Heart left ventricle (tissue), 16 donors: ENCODE results near the gene ARHGEF12. TPM values are rescaled to one million over a fixed set of nuclear protein-coding genes. Genes with fewer than 3 reads are reported as not detected.

ENCODE experiments used
- ATAC-seq, 4 donors: fragments of 200-7000 bp; cut with Tn5 transposase; one replicate each; pipeline ENCODE4 v1.9.1; 2020 to 2022; ENCODE audit warnings: moderate library complexity in 4 of 4, mild to moderate bottlenecking in 3 of 4, moderate number of reproducible peaks in 1 of 4
- DNase-seq, 5 donors: peaks; one replicate each; pipeline ENCODE4 v3.0.0-alpha.2; 2020
- H3K27ac ChIP-seq, 12 donors: fragments of 200-600 bp; sonication (generic) in 4 of 12; one replicate each; pipeline versions ENCODE4 v1.5.0 to v1.8.0; 2016 to 2022; ENCODE audit warnings: mild to moderate bottlenecking in 2 of 12
- H3K27me3 ChIP-seq, 9 donors: fragments of 200-600 bp; sonication (generic) in 2 of 9; one replicate each; pipeline versions ENCODE4 v1.5.1 to v1.8.0; 2016 to 2022; ENCODE audit warnings: mild to moderate bottlenecking in 3 of 9
- H3K36me3 ChIP-seq, 9 donors: fragments of 200-600 bp; sonication (generic) in 2 of 9; one replicate each; pipeline versions ENCODE4 v1.5.0 to v1.8.0; 2018 to 2022; ENCODE audit warnings: mild to moderate bottlenecking in 2 of 9
- H3K4me1 ChIP-seq, 12 donors: fragments of 200-600 bp; sonication (generic) in 4 of 12; one replicate each; pipeline versions ENCODE4 v1.5.0 to v1.8.0; 2016 to 2022; ENCODE audit warnings: mild to moderate bottlenecking in 3 of 12
- H3K4me3 ChIP-seq, 12 donors: fragments of 200-600 bp; sonication (generic) in 4 of 12; one replicate each; pipeline versions ENCODE4 v1.5.0 to v1.8.0; 2017 to 2022; ENCODE audit warnings: mild to moderate bottlenecking in 9 of 12, moderate library complexity in 4 of 12
- H3K9me3 ChIP-seq, 12 donors: fragments of 200-600 bp; sonication (generic) in 4 of 12; one replicate each; pipeline versions ENCODE4 v1.5.0 to v1.8.0; 2016 to 2022; ENCODE audit warnings: mild to moderate bottlenecking in 1 of 12
- CTCF ChIP-seq, 12 donors: fragments of 200-600 bp; sonication (generic) in 4 of 12; IDR thresholded peaks; one replicate each; pipeline versions ENCODE4 v1.5.0 to v1.8.0; 2018 to 2022; ENCODE audit warnings: antibody characterized with exemption in 12 of 12, mild to moderate bottlenecking in 5 of 12
- POLR2A ChIP-seq, 2 donors: fragments of 450-650 bp; IDR thresholded peaks; one replicate each; pipeline ENCODE4 v1.6.1; 2017; ENCODE audit warnings: antibody characterized with exemption in 2 of 2, mild to moderate bottlenecking in 2 of 2, moderate library complexity in 2 of 2
- WGBS, 4 donors: extraction: QIAGEN DNeasy Blood & Tissue Kit in 2 of 4; methylation state at CpG; one replicate each; pipeline versions ENCODE4 v1.1.5 to v1.1.7; 2013 to 2018; 5-methylcytosine and 5-hydroxymethylcytosine counted together
- intact Hi-C, 10 donors: fragments of 100-400 bp; cut with DNase I; formaldehyde crosslinking; loops; one replicate each; pipeline versions ENCODE4 v1.11.1 to v1.14.2; 2022
- polyA plus RNA-seq, 2 donors: library from polyadenylated mRNA; stranded (reverse); fragments of 200-250 nt; gene quantifications; one replicate each; pipeline ENCODE4 v1.2.3, GENCODE V29; 2013
- total RNA-seq, 9 donors: library from RNA; depleted of rRNA in 2 of 9; stranded (reverse); fragments of >200 nt in 2 of 9; fragmentation: NEBNext Ultra II Directional in 3 of 9; extraction: Animal tissue kit (Norgen Biotek cat#: 25700) in 3 of 9; gene quantifications; one replicate each; pipeline versions ENCODE4 v1.1.0 to v1.2.4, GENCODE V29; 2016 to 2023
- donor health status: ischemic (EF 13 %, LVEDD 7.1; RV severe dilation, severe dysfunction).
- donor health status: healthy with polysubstance abuse.
- donor health status: DM: no; HTN: yes; CAD: no.
- donor health status: DM: no; HTN: no; CAD: no.
- donor health status: ischemic (EF 25% LVEDD 6.9; RV normal size, moderate dysfunction).
- donor health status: ischemic (EF 25% LVEDD 5.7; RV mildly dilated, moderate dysfunction).
- donor health status: healthy.
- donor health status: DM: yes; HTN: yes; CAD: no.
- donor health status: ischemic (EF 35%, LVEDD 5.7; RV mildly dilated, moderate dysfunction).
- donor health status: nonischemic (EF 11% LVEDD 7.7; RV severe dilation, severe dysfunction).
- donor health status: DM: yes; HTN: yes; CAD: no.
- donor health status: PGD.
- donor health status: ischemic (EF 29% LVEDD 5.4; RV normal size, mild dysfunction).
- donor health status: nonischemic (EF 23%, LVEDD 6.1; RV moderate dilation, normal function).

Gene ARHGEF12
- total and polyA plus RNA-seq, 11 donors: 22.0 to 140 (median 112) TPM

GRCh38 chr11:120457996-120458395 lies 121.8 kb downstream of the ARHGEF12 start:
- Histone ChIP-seq H3K27ac (no peak overlapping the region), H3K9me3 (no peaks in the 10 kb centered on the region), H3K36me3 (peaks cover 0 to 100% (median 98%) of the 10 kb centered on the region in 9 donors), H3K4me3 (no peak overlapping the region), H3K27me3 (no peaks in the 10 kb centered on the region), H3K4me1 (peaks cover 0 to 7% (median 0%) of the 10 kb centered on the region in 12 donors)
- ATAC-seq (no peak), DNase-seq (no peak)
- 72 to 82% (median 76%) methylated on average over 1 of the region's 1 CpG for WGBS, 4 donors
- TF ChIP-seq CTCF (IDR thresholded peaks at IDR 0.05) (no peak), POLR2A (IDR thresholded peaks at IDR 0.05) (no peak)
- intact Hi-C loops: no loop called here

GRCh38 chr11:120462825-120463224 lies 126.6 kb downstream of the ARHGEF12 start:
- Histone ChIP-seq H3K36me3 (peaks cover 0 to 100% (median 99%) of the 10 kb centered on the region in 9 donors), H3K4me3 (no peak overlapping the region)

GRCh38 chr11:120465921-120466534 lies 129.8 kb downstream of the ARHGEF12 start:
- H3K27me3 ChIP-seq: no peaks in the 10 kb centered on the region

More at GRCh38 chr11:120462825-120463224, 126.6 kb downstream of the ARHGEF12 start:
- WGBS, 4 donors: 90 to 100% (median 96%) methylated on average over 2 of the region's 2 CpGs
- H3K9me3 ChIP-seq: no peaks in the 10 kb centered on the region
- H3K4me1 ChIP-seq: no peaks in the 10 kb centered on the region
- no peaks in the 10 kb centered on the region for H3K27me3 ChIP-seq
- ATAC-seq (no peak), DNase-seq (no peak)
- H3K27ac ChIP-seq: no peak overlapping the region
- intact Hi-C loops: no loop called here
- TF ChIP-seq POLR2A (IDR thresholded peaks at IDR 0.05) (no peak), CTCF (IDR thresholded peaks at IDR 0.05) (no peak)

GRCh38 chr11:120467627-120468026 lies 131.4 kb downstream of the ARHGEF12 start:
- WGBS, 4 donors: 96 to 98% (median 97%) methylated on average over 6 of the region's 6 CpGs
- ATAC-seq (no peak), DNase-seq (no peak)
- Histone ChIP-seq H3K4me1 (peaks cover 0 to 8% (median 0%) of the 10 kb centered on the region in 12 donors), H3K9me3 (no peaks in the 10 kb centered on the region), H3K36me3 (peaks cover 2 to 100% (median 90%) of the 10 kb centered on the region in 9 donors), H3K27ac (no peak overlapping the region), H3K4me3 (no peak overlapping the region), H3K27me3 (no peaks in the 10 kb centered on the region)
- intact Hi-C loops: no loop called here
- TF ChIP-seq POLR2A (IDR thresholded peaks at IDR 0.05) (no peak), CTCF (IDR thresholded peaks at IDR 0.05) (no peak)

More at GRCh38 chr11:120465921-120466534, 129.8 kb downstream of the ARHGEF12 start:
- Histone ChIP-seq H3K36me3 (peaks cover 2 to 100% (median 97%) of the 10 kb centered on the region in 9 donors), H3K27ac (no peak overlapping the region), H3K4me1 (peaks cover 0 to 8% (median 0%) of the 10 kb centered on the region in 12 donors), H3K4me3 (no peak overlapping the region), H3K9me3 (no peaks in the 10 kb centered on the region)
- ATAC-seq: no peak
- no peak for TF ChIP-seq CTCF (IDR thresholded peaks at IDR 0.05)
- 88 to 94% (median 94%) methylated on average over 6 of the region's 6 CpGs for WGBS, 4 donors
- no peak for DNase-seq
- intact Hi-C loops: no loop called here
